Activated CD4-positive, alpha-beta T cell treated with anti-CD3 and anti-CD28 coated beads, Interleukin-2, amount 10 ng/mL, durations not matched to agents 24 days and 14 days (primary cell): ENCODE results near the gene NAV3. TPM values are rescaled to one million over a fixed set of nuclear protein-coding genes. Genes with fewer than 3 reads are reported as not detected.

ENCODE experiments used
- DNase-seq: peaks from one replicate; pipeline ENCODE4 v3.0.0; 2022
- H3K27ac Mint-ChIP-seq: one replicate; pipeline ENCODE4 v1.8.0; 2022; ENCODE audit warnings: mild to moderate bottlenecking, mixed read lengths
- H3K27me3 Mint-ChIP-seq: one replicate; pipeline ENCODE4 v1.8.0; 2022; ENCODE audit warnings: mixed read lengths
- H3K36me3 Mint-ChIP-seq: one replicate; pipeline ENCODE4 v1.8.0; 2022; ENCODE audit warnings: low read depth, mild to moderate bottlenecking, mixed read lengths
- H3K4me1 Mint-ChIP-seq: one replicate; pipeline ENCODE4 v1.8.0; 2021; ENCODE audit warnings: mixed read lengths
- H3K4me3 Mint-ChIP-seq: one replicate; pipeline ENCODE4 v1.8.0; 2022; ENCODE audit warnings: mild to moderate bottlenecking, moderate library complexity, mixed read lengths
- H3K9me3 Mint-ChIP-seq: one replicate; pipeline ENCODE4 v1.8.0; 2021; ENCODE audit warnings: mixed read lengths
- intact Hi-C: fragments of 100-400 bp; cut with micrococcal nuclease; formaldehyde crosslinking; loops from one replicate; pipeline ENCODE4 v1.15.1; 2023
- total RNA-seq: library from RNA; stranded (reverse); gene quantifications from 2 replicates; pipeline ENCODE4 v1.2.3, GENCODE V29; 2022

NAV3 gene
- total RNA-seq, 1 donor from 2014 or later = not detected

GRCh38 chr12:77818351-77818750, 12.3 kb upstream of the NAV3 start:
- no peaks in the 10 kb centered on the region for H3K27me3 Mint-ChIP-seq
- intact Hi-C loops = no loop called here
- DNase-seq = no peak
- no peaks in the 10 kb centered on the region for H3K4me1 Mint-ChIP-seq
- H3K36me3 Mint-ChIP-seq = no peaks in the 10 kb centered on the region
- H3K4me3 Mint-ChIP-seq = no peak overlapping the region
- H3K27ac Mint-ChIP-seq = no peak overlapping the region
- no peaks in the 10 kb centered on the region for H3K9me3 Mint-ChIP-seq

DNA sequence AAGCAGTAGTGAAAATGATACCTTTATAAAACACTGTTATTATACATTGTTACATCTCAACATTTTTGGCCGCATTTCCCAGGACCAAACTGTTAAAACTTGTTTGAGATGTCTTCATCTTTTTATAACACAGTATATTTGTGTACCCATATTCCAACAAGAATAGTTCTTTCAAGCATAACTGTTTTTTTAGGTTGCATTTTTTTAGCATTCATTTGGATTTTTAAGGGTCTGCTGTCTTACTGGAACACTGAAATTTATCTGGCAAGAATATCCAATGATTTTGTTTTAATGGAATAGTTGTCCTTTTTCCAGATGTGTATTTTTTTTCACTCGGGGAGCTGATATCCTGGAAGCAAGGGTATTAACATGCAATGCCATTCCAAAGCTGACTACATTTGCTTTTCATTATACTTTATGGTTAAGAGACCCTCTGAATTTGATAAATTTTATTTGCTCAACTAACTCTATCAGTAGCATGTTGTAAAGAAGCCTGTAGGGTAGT, 8.9 kb upstream of the NAV3 start:
- Mint-ChIP-seq H3K36me3 (no peaks in the 10 kb centered on the region), H3K27me3 (no peaks in the 10 kb centered on the region), H3K9me3 (no peaks in the 10 kb centered on the region), H3K27ac (no peak overlapping the region), H3K4me1 (no peaks in the 10 kb centered on the region), H3K4me3 (no peak overlapping the region)
- intact Hi-C loops = no loop called here
- no peak for DNase-seq

DNA sequence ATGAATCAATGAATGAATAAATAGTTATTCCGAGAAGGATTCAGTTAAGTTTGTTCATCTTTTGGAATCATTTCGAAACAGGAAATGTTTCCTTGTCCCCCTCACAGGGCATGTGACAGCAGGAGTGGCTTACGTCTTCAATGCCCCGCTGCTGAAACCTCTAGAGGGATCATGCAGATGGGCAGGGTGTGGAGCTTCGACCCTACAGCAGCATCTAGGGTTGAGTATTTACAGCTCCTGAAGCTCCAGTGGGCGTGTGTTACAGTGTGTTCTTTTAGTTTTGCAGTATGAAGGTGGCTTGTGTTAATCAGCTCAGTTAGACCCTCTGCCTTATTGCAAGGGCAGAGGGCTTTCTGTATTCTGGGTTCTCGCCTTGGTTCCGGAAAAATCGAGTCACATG, 2.6 kb downstream of the NAV3 start:
- Mint-ChIP-seq H3K4me1 (no peaks in the 10 kb centered on the region), H3K9me3 (no peaks in the 10 kb centered on the region), H3K27me3 (no peaks in the 10 kb centered on the region), H3K27ac (no peak overlapping the region), H3K36me3 (no peaks in the 10 kb centered on the region), H3K4me3 (no peak overlapping the region)
- DNase-seq = no peak
- intact Hi-C loops = no loop called here

- no peaks in the 10 kb centered on the region for H3K4me1 Mint-ChIP-seq
- H3K27me3 Mint-ChIP-seq = no peaks in the 10 kb centered on the region
- no peaks in the 10 kb centered on the region for H3K36me3 Mint-ChIP-seq
- intact Hi-C loops = no loop called here
- no peak for DNase-seq
- no peak overlapping the region for H3K4me3 Mint-ChIP-seq
- H3K27ac Mint-ChIP-seq = no peak overlapping the region
- no peaks in the 10 kb centered on the region for H3K9me3 Mint-ChIP-seq
Measured at GRCh38 chr12:77834618-77835017, 3.9 kb downstream of the NAV3 start.

- Mint-ChIP-seq H3K4me3 (no peak overlapping the region), H3K27me3 (no peaks in the 10 kb centered on the region), H3K4me1 (no peaks in the 10 kb centered on the region), H3K27ac (no peak overlapping the region), H3K36me3 (no peaks in the 10 kb centered on the region), H3K9me3 (no peaks in the 10 kb centered on the region)
- intact Hi-C loops = no loop called here
- DNase-seq = no peak
Measured at GRCh38 chr12:77835969-77836368, 5.3 kb downstream of the NAV3 start.

DNA sequence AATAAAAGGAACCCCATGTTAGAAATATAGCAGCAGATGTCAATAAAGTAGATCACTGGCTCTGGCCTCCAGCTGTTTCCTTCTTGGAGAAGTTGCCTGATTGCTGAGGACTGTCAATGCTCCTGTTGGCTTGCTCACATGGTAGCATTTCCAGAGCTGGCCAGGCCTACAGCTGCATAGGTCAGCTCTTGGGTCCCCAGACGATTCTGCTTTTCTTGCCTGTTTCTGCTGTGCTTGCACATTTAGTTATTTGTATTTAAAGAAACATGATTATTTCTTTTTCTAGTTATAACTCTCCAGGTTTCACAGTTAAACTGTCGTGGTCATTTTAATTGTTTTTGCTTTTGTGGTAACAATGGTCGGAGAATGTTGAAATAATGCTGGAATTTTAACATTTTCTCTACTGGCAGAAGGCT, 7.2 kb downstream of the NAV3 start:
- Mint-ChIP-seq H3K4me1 (no peaks in the 10 kb centered on the region), H3K27me3 (no peaks in the 10 kb centered on the region), H3K4me3 (no peak overlapping the region), H3K9me3 (no peaks in the 10 kb centered on the region), H3K27ac (no peak overlapping the region), H3K36me3 (no peaks in the 10 kb centered on the region)
- intact Hi-C loops = no loop called here
- no peak for DNase-seq

DNA sequence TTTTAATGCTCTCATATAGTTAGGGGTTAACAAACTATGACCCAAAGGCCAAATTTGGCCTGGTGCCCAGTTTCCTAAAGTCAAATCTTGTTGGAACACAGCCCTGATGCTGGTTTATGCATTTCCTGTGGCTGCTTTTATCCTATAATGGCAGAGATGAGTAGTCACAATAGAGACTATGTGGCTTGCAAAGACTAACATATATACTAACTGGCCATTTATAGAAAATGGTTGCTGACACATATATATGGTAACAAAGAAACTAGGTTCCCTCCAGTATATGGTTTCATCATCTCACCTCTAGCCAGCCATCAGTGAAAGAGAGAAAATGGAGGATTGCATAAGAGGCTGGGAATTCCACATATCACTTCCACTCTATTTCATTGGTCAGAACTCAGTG, 10.8 kb downstream of the NAV3 start:
- Mint-ChIP-seq H3K27me3 (no peaks in the 10 kb centered on the region), H3K9me3 (no peaks in the 10 kb centered on the region), H3K27ac (no peak overlapping the region), H3K36me3 (no peaks in the 10 kb centered on the region), H3K4me3 (no peak overlapping the region), H3K4me1 (no peaks in the 10 kb centered on the region)
- intact Hi-C loops = no loop called here
- DNase-seq = no peak

- intact Hi-C loops = no loop called here
- H3K9me3 Mint-ChIP-seq = no peaks in the 10 kb centered on the region
- no peak for DNase-seq
- H3K4me1 Mint-ChIP-seq = peaks cover 2% of the 10 kb centered on the region
- H3K27ac Mint-ChIP-seq = no peak overlapping the region
- H3K36me3 Mint-ChIP-seq = no peaks in the 10 kb centered on the region
- H3K27me3 Mint-ChIP-seq = no peaks in the 10 kb centered on the region
- no peak overlapping the region for H3K4me3 Mint-ChIP-seq
Measured at GRCh38 chr12:77842430-77842829, 11.7 kb downstream of the NAV3 start.

DNA sequence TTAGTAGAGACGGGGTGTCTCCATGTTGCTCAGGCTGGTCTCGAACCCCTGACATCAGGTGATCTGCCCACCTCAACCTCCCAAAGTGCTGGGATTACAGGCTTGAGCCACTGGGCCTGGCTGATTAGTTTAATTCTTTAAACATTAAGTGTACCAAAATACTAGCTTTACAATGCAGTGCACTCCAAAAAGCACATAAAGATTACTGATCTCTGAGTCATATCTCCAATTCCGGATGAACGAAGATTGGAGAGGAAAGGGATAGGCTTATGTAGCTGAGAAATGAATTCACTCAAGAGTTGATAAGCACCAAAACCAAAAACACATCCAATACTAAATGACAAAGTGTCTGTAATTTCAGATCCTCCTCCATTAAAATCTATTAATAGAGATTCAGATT, 15.1 kb downstream of the NAV3 start:
- Mint-ChIP-seq H3K27me3 (no peaks in the 10 kb centered on the region), H3K9me3 (no peaks in the 10 kb centered on the region), H3K4me1 (peaks cover 2% of the 10 kb centered on the region), H3K36me3 (no peaks in the 10 kb centered on the region), H3K4me3 (no peak overlapping the region), H3K27ac (no peak overlapping the region)
- intact Hi-C loops = no loop called here
- no peak for DNase-seq

- no peaks in the 10 kb centered on the region for H3K9me3 Mint-ChIP-seq
- peaks cover 2% of the 10 kb centered on the region for H3K4me1 Mint-ChIP-seq
- intact Hi-C loops = no loop called here
- DNase-seq = no peak
- H3K4me3 Mint-ChIP-seq = no peak overlapping the region
- H3K27me3 Mint-ChIP-seq = no peaks in the 10 kb centered on the region
- no peak overlapping the region for H3K27ac Mint-ChIP-seq
- H3K36me3 Mint-ChIP-seq = no peaks in the 10 kb centered on the region
Measured at GRCh38 chr12:77847060-77847541, 16.4 kb downstream of the NAV3 start.

DNA sequence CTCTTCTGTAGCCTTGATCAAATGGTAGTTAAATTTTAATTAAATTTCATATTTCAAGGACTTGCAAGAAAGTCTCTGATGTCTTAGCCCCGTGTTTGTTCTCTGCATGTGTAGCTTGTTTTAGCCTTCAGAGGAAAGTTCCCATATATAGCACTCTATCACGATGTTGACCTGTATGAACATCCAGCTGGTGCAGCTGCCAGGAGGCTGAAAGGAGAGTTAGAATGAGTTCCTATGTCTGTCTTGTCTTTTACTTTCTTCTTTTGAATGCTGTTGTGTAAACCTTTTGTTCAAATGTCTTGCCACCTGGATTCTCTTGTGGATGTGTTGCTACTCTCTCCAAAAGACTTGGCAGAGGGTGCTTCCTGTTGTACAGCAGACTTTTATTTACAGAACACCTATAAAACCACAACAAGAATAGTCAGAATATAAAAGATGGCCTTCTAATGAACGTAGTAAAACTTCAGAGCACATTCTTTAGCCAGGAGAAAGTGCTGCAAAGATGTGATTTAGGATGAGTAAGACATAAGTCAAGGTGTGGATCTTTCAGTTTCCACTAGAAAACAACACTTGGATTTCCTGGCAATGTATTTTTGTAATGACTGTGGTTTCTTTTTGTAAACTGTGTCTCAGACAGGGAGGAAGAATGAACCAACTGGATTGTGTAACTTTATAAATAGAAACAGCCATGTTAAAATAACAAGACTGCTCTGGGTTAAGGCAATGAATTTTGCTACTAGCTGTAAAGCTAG, 17.2 kb downstream of the NAV3 start:
- no peaks in the 10 kb centered on the region for H3K36me3 Mint-ChIP-seq
- H3K4me1 Mint-ChIP-seq = peaks cover 2% of the 10 kb centered on the region
- no peaks in the 10 kb centered on the region for H3K9me3 Mint-ChIP-seq
- DNase-seq = no peak
- H3K4me3 Mint-ChIP-seq = no peak overlapping the region
- no peak overlapping the region for H3K27ac Mint-ChIP-seq
- intact Hi-C loops = no loop called here
- no peaks in the 10 kb centered on the region for H3K27me3 Mint-ChIP-seq

DNA sequence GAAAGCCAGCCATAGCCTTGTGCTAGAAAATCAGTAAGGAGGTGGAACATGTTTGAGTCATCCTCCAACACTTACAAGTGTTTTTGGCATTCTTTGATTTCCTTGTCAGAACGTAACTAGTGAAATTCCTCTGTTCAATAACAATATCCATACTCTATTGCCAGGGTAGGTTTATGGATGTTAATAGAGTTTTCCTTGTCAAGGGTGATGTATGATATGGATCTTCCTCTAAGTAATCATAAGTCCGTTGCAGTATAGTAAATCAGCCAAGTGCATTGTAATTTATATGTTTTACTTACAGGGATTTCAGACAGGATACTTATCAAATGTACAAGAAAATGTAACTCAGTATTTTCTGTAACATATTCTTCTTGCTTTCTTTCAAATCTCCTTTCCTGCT, 19.4 kb downstream of the NAV3 start:
- no peak overlapping the region for H3K4me3 Mint-ChIP-seq
- peaks cover 2% of the 10 kb centered on the region for H3K4me1 Mint-ChIP-seq
- no peaks in the 10 kb centered on the region for H3K9me3 Mint-ChIP-seq
- no peaks in the 10 kb centered on the region for H3K36me3 Mint-ChIP-seq
- DNase-seq = no peak
- H3K27ac Mint-ChIP-seq = no peak overlapping the region
- intact Hi-C loops = no loop called here
- H3K27me3 Mint-ChIP-seq = no peaks in the 10 kb centered on the region

DNA sequence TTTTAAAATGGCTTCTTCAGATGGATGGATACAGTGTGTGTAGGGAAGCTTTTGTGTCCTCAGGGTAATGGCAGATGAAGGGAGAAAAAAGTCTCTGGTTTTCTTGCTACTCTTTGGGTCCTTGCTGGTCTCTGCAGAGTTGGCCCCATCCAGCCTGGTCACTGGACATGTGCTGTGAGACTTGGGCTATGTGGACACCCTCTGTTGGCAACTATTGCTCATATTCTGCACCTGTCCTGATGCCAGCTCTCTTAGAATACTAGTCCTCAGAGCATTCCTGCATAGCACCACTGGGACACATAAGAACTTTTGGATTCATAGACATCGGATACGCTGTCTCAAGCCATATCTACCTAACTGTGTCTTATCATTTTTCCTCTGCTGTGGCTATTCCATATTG, 20.0 kb downstream of the NAV3 start:
- Mint-ChIP-seq H3K4me3 (no peak overlapping the region), H3K27me3 (no peaks in the 10 kb centered on the region), H3K9me3 (no peaks in the 10 kb centered on the region), H3K27ac (no peak overlapping the region), H3K4me1 (peaks cover 2% of the 10 kb centered on the region), H3K36me3 (no peaks in the 10 kb centered on the region)
- no peak for DNase-seq
- intact Hi-C loops = no loop called here

DNA sequence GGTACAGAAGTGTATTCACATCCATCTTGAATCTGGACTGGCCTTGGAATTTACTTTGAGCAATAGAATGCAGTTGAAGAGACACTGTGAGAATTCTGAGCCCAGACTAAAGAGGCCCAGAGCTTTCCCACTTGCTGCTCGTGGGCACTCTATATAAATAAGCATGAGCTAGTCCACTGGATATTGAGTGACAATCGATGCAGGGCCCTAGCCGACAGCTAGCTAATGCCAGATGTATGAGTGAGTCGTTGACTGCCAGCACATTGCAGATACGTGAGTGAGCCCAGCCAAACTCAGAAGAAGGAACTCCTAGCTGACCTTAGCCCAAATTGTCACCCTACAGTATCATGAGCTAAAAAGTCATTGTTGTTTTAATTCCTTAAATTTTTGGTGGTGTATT, 24.9 kb downstream of the NAV3 start:
- Mint-ChIP-seq H3K4me1 (no peaks in the 10 kb centered on the region), H3K27ac (no peak overlapping the region), H3K36me3 (no peaks in the 10 kb centered on the region), H3K4me3 (no peak overlapping the region), H3K27me3 (no peaks in the 10 kb centered on the region), H3K9me3 (no peaks in the 10 kb centered on the region)
- intact Hi-C loops = no loop called here
- no peak for DNase-seq

GRCh38 chr12:77861317-77861716, 30.6 kb downstream of the NAV3 start:
- Mint-ChIP-seq H3K36me3 (no peaks in the 10 kb centered on the region), H3K9me3 (no peaks in the 10 kb centered on the region), H3K4me3 (no peak overlapping the region), H3K4me1 (no peaks in the 10 kb centered on the region), H3K27me3 (no peaks in the 10 kb centered on the region), H3K27ac (no peak overlapping the region)
- no peak for DNase-seq
- intact Hi-C loops = no loop called here
